Jurkat, Clone E6-1 (cell line): ENCODE data around the gene ZBTB8B.

ENCODE experiments used
- DNase-seq: peaks from one replicate; pipeline ENCODE4 v3.0.0-alpha.2; 2011; ENCODE audit warnings: low read depth, low spot score
- H3K4me3 ChIP-seq: 2 replicates; pipeline ENCODE4 v1.5.1; 2011; ENCODE audit warnings: mild to moderate bottlenecking, low read length, control low read depth, moderate library complexity

The ZBTB8B gene

GRCh38 chr1:32498751-32499150 lies 33.9 kb downstream of the ZBTB8B start:
- H3K4me3 ChIP-seq: no peak overlapping the region
- DNase-seq: no peak

DNA sequence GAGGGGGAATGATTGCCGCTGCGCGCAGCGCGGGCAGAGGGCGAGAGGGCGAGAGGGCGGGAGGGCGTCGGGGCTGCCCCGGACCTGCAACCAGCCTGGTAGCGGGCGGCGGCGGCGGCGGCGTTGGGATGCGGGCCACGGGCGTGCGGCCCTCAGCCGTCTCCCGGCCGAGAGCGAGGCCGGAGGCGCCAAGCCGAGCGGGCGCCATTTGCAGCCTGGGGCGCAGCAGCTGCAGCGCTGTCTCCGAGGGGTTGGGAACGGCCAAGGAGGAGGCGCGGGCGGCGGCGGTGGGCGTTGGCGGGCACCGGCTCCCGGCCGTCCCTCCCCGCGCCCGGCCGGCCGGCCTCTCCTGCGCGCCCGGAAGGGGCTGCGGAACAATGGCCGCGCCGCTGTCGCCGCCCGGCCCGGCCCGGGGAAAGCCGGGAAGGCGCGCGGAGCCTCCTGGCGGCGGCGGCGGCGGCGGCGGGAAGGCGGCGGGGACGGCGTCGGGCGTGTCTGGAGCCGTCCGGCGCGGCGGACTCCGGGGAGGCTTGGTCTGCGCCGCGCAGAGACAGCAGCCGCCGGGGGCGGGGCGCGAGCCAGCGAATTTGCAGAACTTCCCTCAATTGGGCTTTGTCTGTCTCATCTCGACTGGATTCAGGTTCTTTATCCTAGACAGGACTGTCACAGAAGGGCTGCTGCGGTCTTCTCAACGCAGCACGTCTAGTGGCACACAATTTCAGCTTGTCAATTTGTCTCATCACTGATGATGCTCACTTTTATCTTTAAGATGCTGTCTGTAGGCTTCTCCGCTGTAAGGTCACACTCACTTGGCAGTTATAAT lies 35.7 kb downstream of the ZBTB8B start:
- DNase-seq: no peak
- peak overlapping the region; percentile 43 for H3K4me3 ChIP-seq

DNA sequence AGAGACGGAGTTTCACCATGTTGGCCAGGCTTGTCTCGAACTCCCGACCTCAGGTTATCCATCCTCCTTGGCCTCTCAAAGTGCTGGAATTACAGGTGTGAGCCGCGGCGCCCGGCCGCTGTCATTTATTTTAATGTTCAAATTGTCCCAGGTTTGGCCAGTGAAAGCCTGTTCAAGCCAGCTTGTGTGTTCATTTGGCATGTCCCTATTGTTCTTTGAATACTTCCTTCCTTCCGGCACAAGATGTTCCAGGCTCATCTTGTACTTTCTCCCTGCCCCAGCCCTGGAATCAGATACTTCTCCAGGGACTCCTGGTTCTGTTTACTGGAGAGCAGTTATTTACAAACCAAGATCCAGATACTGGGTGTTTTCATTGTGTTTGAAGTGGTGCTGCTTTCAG lies 37.0 kb downstream of the ZBTB8B start:
- H3K4me3 ChIP-seq: no peak overlapping the region
- no peak for DNase-seq

DNA sequence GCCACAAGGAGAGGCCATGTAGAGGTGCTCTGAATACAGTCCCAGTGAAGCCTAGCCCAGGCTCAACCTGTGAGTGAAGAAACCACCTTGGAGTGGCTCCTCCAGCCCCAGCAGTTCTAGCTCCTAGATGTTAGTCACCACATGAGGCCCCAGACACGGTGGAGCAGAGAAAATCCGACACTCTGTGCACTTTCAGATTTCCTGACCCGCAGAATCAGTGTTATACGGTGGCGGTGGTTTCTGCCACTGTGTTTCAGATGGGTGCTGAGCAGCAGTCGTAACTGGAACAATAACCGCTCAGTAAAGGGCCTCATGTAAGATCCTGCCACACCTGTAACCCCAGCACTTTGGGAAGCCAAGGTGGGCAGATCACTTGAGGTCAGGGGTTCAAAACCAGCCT lies 38.3 kb downstream of the ZBTB8B start:
- DNase-seq: no peak
- H3K4me3 ChIP-seq: no peak overlapping the region

- H3K4me3 ChIP-seq: no peak overlapping the region
- DNase-seq: no peak
Measured at GRCh38 chr1:32507021-32507420, 42.1 kb downstream of the ZBTB8B start.

DNA sequence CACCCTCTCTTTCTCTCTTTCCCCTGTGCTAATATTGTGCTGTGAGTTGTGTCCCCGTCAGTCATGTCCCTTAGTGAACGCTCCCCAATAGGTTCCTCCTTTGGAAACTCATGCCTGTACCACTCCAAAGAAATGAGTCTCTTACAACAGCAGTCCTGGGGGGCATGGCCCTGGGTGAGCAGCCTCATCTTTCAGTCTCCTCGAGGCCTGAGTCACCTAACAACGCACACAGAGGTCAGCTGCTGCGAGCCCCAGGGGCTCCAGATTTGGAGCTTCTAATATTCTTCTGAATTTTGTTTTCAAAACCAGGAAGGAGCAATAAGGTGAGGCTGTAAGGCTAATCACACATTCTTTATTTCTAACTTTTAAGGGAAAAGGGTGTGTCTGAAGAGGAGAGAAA lies 43.9 kb downstream of the ZBTB8B start:
- no peak overlapping the region for H3K4me3 ChIP-seq
- DNase-seq: no peak

GRCh38 chr1:32509939-32510338 lies 45.1 kb downstream of the ZBTB8B start:
- DNase-seq: no peak
- H3K4me3 ChIP-seq: no peak overlapping the region
